HCT116 (cell line): ENCODE measurements around the gene TEKTIP1. TPM values are rescaled to one million over a fixed set of nuclear protein-coding genes. Genes with fewer than 3 reads are reported as not detected.

ENCODE experiments used
- ATAC-seq: fragments of 200-7000 bp; cut with Tn5 transposase; 2 replicates; pipeline ENCODE4 v1.9.1; 2020; ENCODE audit warnings: mild to moderate bottlenecking, moderate library complexity
- BruUV-seq: library from RNA; stranded (reverse); fragments of 400-500 nt; replicated peaks from 2 replicates; lab custom pipeline; 2021; lab: Mats Ljungman, UMichigan
- CTCF ChIA-PET: fragments of 300-600 bp; sonication (Branson Sonifier 250); formaldehyde crosslinking; loops from one replicate; lab custom pipeline; 2021; ENCODE audit warnings: antibody characterized with exemption; lab: Charles Lee
- POLR2A ChIA-PET: fragments of 300-600, 350-600 bp; sonication (Branson Sonifier 250); formaldehyde crosslinking; loops from one replicate; lab custom pipeline; 2021; ENCODE audit warnings: antibody characterized with exemption; lab: Charles Lee
- RAD21 ChIA-PET, 2 experiments: fragments of 300-600 bp; sonication (Branson Sonifier 250); formaldehyde crosslinking; loops; one replicate each; lab custom pipeline; 2023; ENCODE audit warnings: low total read pairs in 2 of 2; ENCODE audit not compliant: uncharacterized antibody in 2 of 2, unreplicated experiment in 2 of 2, low non-redundant PET in 1 of 2; lab: Charles Lee
- DNase-seq: peaks from one replicate; pipeline ENCODE4 v3.0.0-alpha.2; 2010; ENCODE audit warnings: low read depth, low spot score
- H2AFZ ChIP-seq: fragments of 200-600 bp; shearing (Covaris generic), sonication (generic); 2 replicates; pipeline ENCODE4 v1.6.1; 2017; ENCODE audit warnings: low read depth, mixed run types, mixed read lengths, antibody characterized with exemption, low read length; ENCODE audit not compliant: poor library complexity, severe bottlenecking
- H3K27ac ChIP-seq: 2 replicates; pipeline ENCODE4 v1.5.1; 2012; ENCODE audit warnings: low read depth, low read length
- H3K27me3 ChIP-seq: fragments of 200-600 bp; sonication (generic); 2 replicates; pipeline ENCODE4 v1.6.1; 2016; ENCODE audit warnings: mixed run types, low read length, mixed read lengths; ENCODE audit not compliant: insufficient read depth
- H3K36me3 ChIP-seq, 2 experiments: fragments of 200-500 bp in 1 of 2; fragments of 200-600 bp in 1 of 2; sonication (Bioruptor generic) in 1 of 2; sonication (generic) in 1 of 2; 2 replicates each; pipeline versions ENCODE4 v1.5.1 to v1.6.1; 2014 to 2016; ENCODE audit warnings: low read length in 2 of 2, inconsistent platforms in 1 of 2, mixed read lengths in 1 of 2, mixed run types in 1 of 2; ENCODE audit not compliant: insufficient read depth in 2 of 2, control insufficient read depth in 1 of 2
- H3K4me1 ChIP-seq, 2 experiments: fragments of 200-600 bp in 1 of 2; sonication (generic) in 1 of 2; 2 replicates each; pipeline versions ENCODE4 v1.5.1 to v1.6.1; 2012 to 2017; ENCODE audit warnings: low read length in 2 of 2, inconsistent platforms in 1 of 2, mild to moderate bottlenecking in 1 of 2, mixed read lengths in 1 of 2, mixed run types in 1 of 2, moderate library complexity in 1 of 2; ENCODE audit not compliant: insufficient read depth in 2 of 2, control insufficient read depth in 1 of 2
- H3K4me2 ChIP-seq: fragments of 200-600 bp; sonication (generic); 2 replicates; pipeline ENCODE4 v1.6.1; 2017; ENCODE audit warnings: mixed run types, low read length, mixed read lengths
- H3K4me3 ChIP-seq, 2 experiments: fragments of 200-600 bp in 1 of 2; sonication (generic) in 1 of 2; replicated peaks in 1 of 2; 2 replicates each; pipeline ENCODE4 v1.5.1; 2011 to 2016; ENCODE audit warnings: low read length in 2 of 2, control low read depth in 1 of 2, low read depth in 1 of 2, mild to moderate bottlenecking in 1 of 2, mixed read lengths in 1 of 2, mixed run types in 1 of 2
- H3K79me2 ChIP-seq: fragments of 200-600 bp; sonication (generic); 2 replicates; pipeline ENCODE4 v1.6.1; 2017; ENCODE audit warnings: mild to moderate bottlenecking, mixed run types, low read length, moderate library complexity, mixed read lengths; ENCODE audit not compliant: insufficient read depth
- H3K9ac ChIP-seq: fragments of 200-600 bp; sonication (generic); 2 replicates; pipeline ENCODE4 v1.6.1; 2016; ENCODE audit warnings: low read length, mixed read lengths
- H3K9me2 ChIP-seq: fragments of 200-600 bp; sonication (generic), shearing (Covaris generic); 2 replicates; pipeline ENCODE4 v1.6.1; 2017; ENCODE audit warnings: mixed run types, mild to moderate bottlenecking, moderate library complexity; ENCODE audit not compliant: insufficient read depth
- H3K9me3 ChIP-seq, 2 experiments: fragments of 200-500 bp in 1 of 2; fragments of 200-600 bp in 1 of 2; sonication (Bioruptor generic) in 1 of 2; sonication (generic) in 1 of 2; 2 replicates each; pipeline ENCODE4 v1.6.1; 2014 to 2017; ENCODE audit warnings: low read length in 2 of 2, mixed read lengths in 2 of 2, inconsistent platforms in 1 of 2, low read depth in 1 of 2, mild to moderate bottlenecking in 1 of 2, mixed run types in 1 of 2, moderate library complexity in 1 of 2; ENCODE audit not compliant: control insufficient read depth in 1 of 2, insufficient read depth in 1 of 2
- H4K20me1 ChIP-seq: fragments of 200-600 bp; sonication (generic), shearing (Covaris generic); 2 replicates; pipeline ENCODE4 v1.6.1; 2017; ENCODE audit warnings: mixed run types, mild to moderate bottlenecking, moderate library complexity; ENCODE audit not compliant: insufficient read depth
- CEBPB ChIP-seq: IDR thresholded peaks from 2 replicates; pipeline ENCODE4 v1.6.1; 2012; ENCODE audit warnings: low read depth
- EZH2 ChIP-seq: fragments of 200-600 bp; sonication (generic); IDR thresholded peaks from 2 replicates; pipeline ENCODE4 v1.6.1; 2017; ENCODE audit warnings: antibody characterized with exemption, mixed run types
- EZH2phosphoT487 ChIP-seq: fragments of 200-600 bp; IDR thresholded peaks from 2 replicates; pipeline ENCODE4 v1.6.1; 2018; ENCODE audit warnings: antibody characterized with exemption, borderline replicate concordance
- JUND ChIP-seq: IDR thresholded peaks from 2 replicates; pipeline ENCODE4 v1.6.1; 2012
- POLR2A ChIP-seq: IDR thresholded peaks from 2 replicates; pipeline ENCODE4 v1.7.0; 2011; ENCODE audit warnings: borderline replicate concordance; ENCODE audit not compliant: insufficient read depth, insufficient read length; ENCODE audit errors: extremely low read depth
- RAD21 ChIP-seq: IDR thresholded peaks from 2 replicates; pipeline ENCODE4 v1.6.1; 2012; ENCODE audit warnings: low read depth, mild to moderate bottlenecking
- SIN3A ChIP-seq: IDR thresholded peaks from 2 replicates; pipeline ENCODE4 v1.6.1; 2012; ENCODE audit warnings: low read depth
- SP1 ChIP-seq: IDR thresholded peaks from 2 replicates; pipeline ENCODE4 v1.6.1; 2012; ENCODE audit warnings: low read depth
- SRF ChIP-seq: IDR thresholded peaks from 2 replicates; pipeline ENCODE4 v1.6.1; 2012; ENCODE audit warnings: low read depth
- TCF7L2 ChIP-seq: IDR thresholded peaks from 2 replicates; pipeline ENCODE4 v1.7.0; 2011; ENCODE audit warnings: borderline replicate concordance, inconsistent platforms; ENCODE audit not compliant: insufficient read depth, insufficient read length; ENCODE audit errors: extremely low read depth
- ZNF274 ChIP-seq: fragments of 200-500 bp; sonication (Bioruptor generic); IDR thresholded peaks from 2 replicates; pipeline ENCODE4 v1.6.1; 2014; ENCODE audit warnings: mild to moderate bottlenecking, low read depth, low read length, inconsistent platforms
- intact Hi-C: fragments of 100-400 bp; cut with micrococcal nuclease; formaldehyde crosslinking; loops from 2 replicates; pipeline ENCODE4 v1.10.0; 2022
- total RNA-seq: library from RNA; stranded (reverse); gene quantifications from one replicate; pipeline ENCODE4 v1.2.1, GENCODE V29; 2021; ENCODE audit not compliant: unreplicated experiment
- TF ChIP-seq, protein P1 (sequence below): IDR thresholded peaks from 2 replicates; pipeline ENCODE4 v1.6.1; 2012
- TF ChIP-seq, protein P2 (sequence below): IDR thresholded peaks from 2 replicates; pipeline ENCODE4 v1.6.1; 2012; ENCODE audit warnings: low read depth
- TF ChIP-seq, protein P3 (sequence below): IDR thresholded peaks from 2 replicates; pipeline ENCODE4 v1.6.1; 2012
- TF ChIP-seq, protein P4 (sequence below), 3 experiments: fragments of 200-600 bp in 1 of 3; sonication (generic) in 1 of 3; IDR thresholded peaks in 2 of 3; conservative IDR thresholded peaks in 1 of 3; 2 replicates each; pipeline ENCODE4 v1.5.1; 2012 to 2017; ENCODE audit warnings: low read depth in 2 of 3, low read length in 2 of 3, antibody characterized with exemption in 1 of 3, borderline replicate concordance in 1 of 3, control low read depth in 1 of 3, mild to moderate bottlenecking in 1 of 3, mixed read lengths in 1 of 3, mixed run types in 1 of 3, moderate library complexity in 1 of 3; ENCODE audit not compliant: insufficient read depth in 1 of 3

TEKTIP1 gene
- total RNA-seq, 1 experiment from 2014 or later = 1.2 TPM

DNA sequence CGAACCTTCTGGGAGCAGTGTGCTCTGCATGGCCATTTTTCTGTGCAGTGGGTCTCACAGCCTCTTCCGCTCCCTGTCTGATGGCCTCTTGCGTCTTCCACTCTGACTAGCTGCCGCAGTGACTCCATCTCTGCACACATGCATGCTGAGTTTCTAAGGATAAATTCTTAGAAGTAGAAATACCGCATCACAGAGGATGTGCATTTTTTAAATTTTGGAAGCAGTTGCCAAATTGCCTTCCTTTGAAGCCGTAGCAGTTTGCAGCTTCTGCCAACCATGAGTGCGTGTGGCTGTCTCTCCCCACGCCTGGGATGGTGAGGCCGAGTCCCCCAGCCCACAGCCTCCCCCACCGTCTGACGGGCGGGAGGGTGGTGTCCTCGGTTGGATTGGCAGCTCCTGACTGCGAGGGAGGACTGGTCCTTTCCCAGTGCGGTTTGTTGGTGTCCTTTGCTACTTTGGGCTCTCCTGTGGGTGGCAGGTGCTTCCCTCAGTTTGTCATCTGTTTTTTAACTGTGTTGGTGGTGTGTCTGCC lies 23.0 kb upstream of the TEKTIP1 start (continued):
- TF ChIP-seq ZNF274 (no peak), SIN3A (no peak), CEBPB (no peak)
- TF ChIP-seq, protein P1, sequence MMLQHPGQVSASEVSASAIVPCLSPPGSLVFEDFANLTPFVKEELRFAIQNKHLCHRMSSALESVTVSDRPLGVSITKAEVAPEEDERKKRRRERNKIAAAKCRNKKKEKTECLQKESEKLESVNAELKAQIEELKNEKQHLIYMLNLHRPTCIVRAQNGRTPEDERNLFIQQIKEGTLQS = no peak
- TF ChIP-seq, protein P2, sequence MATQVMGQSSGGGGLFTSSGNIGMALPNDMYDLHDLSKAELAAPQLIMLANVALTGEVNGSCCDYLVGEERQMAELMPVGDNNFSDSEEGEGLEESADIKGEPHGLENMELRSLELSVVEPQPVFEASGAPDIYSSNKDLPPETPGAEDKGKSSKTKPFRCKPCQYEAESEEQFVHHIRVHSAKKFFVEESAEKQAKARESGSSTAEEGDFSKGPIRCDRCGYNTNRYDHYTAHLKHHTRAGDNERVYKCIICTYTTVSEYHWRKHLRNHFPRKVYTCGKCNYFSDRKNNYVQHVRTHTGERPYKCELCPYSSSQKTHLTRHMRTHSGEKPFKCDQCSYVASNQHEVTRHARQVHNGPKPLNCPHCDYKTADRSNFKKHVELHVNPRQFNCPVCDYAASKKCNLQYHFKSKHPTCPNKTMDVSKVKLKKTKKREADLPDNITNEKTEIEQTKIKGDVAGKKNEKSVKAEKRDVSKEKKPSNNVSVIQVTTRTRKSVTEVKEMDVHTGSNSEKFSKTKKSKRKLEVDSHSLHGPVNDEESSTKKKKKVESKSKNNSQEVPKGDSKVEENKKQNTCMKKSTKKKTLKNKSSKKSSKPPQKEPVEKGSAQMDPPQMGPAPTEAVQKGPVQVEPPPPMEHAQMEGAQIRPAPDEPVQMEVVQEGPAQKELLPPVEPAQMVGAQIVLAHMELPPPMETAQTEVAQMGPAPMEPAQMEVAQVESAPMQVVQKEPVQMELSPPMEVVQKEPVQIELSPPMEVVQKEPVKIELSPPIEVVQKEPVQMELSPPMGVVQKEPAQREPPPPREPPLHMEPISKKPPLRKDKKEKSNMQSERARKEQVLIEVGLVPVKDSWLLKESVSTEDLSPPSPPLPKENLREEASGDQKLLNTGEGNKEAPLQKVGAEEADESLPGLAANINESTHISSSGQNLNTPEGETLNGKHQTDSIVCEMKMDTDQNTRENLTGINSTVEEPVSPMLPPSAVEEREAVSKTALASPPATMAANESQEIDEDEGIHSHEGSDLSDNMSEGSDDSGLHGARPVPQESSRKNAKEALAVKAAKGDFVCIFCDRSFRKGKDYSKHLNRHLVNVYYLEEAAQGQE = no peak

DNA sequence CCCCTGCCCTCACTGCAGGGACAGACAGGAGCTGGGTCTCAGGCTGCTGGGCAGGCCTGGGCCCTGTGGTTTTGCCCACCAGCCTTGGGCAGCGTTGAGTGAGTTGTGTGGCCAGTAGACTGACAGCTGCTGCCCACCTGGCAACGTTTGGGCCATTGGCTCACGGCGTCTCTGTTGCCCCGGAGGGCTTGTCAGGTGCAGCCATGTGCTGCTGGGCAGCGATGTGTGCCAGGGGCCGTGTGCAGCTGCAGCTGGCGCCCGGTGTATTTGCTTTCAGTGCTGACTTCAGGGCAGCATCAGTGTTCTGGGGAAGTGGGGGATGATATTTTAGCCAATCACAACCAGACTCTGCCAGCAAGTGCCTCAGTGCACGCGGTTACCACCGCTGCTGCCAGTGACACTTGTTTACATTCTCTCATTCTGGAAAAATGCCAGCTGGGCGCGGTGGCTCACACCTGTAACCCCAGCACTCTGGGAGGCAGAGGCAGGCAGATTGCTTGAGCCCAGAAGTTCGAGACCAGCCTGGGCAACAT lies 22.2 kb upstream of the TEKTIP1 start:
- H3K36me3 ChIP-seq = peaks cover 5 to 8% of the 10 kb centered on the region in 2 experiments; a peak in 2 of 4 replicates
- peaks cover 90% of the 10 kb centered on the region for H3K79me2 ChIP-seq
- intact Hi-C loops = no loop called here
- no TSS peak for BruUV-seq
- H3K4me2 ChIP-seq = no peak overlapping the region
- ChIA-PET POLR2A (no interaction called here), CTCF (no interaction called here), RAD21 (no interaction called here)
- H2AFZ ChIP-seq = no peak overlapping the region
- H4K20me1 ChIP-seq = no peaks in the 10 kb centered on the region
- H3K9ac ChIP-seq = no peak overlapping the region
- no peaks in the 10 kb centered on the region for H3K27me3 ChIP-seq
- no peaks in the 10 kb centered on the region for H3K9me2 ChIP-seq
- H3K27ac ChIP-seq = no peak overlapping the region
- DNase-seq = no peak
- no peak for ATAC-seq
- no peak overlapping the region for H3K4me3 ChIP-seq
- H3K4me1 ChIP-seq = peaks cover 3 to 13% of the 10 kb centered on the region in 2 experiments; a peak in 2 of 4 replicates
- TF ChIP-seq, protein P3, sequence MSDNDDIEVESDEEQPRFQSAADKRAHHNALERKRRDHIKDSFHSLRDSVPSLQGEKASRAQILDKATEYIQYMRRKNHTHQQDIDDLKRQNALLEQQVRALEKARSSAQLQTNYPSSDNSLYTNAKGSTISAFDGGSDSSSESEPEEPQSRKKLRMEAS = no peak
- TF ChIP-seq CEBPB (no peak), RAD21 (no peak), ZNF274 (no peak), SP1 (no peak), TCF7L2 (no peak), SRF (no peak), EZH2phosphoT487 (no peak), POLR2A (no peak), EZH2 (no peak), JUND (no peak)
- TF ChIP-seq, protein P4, sequence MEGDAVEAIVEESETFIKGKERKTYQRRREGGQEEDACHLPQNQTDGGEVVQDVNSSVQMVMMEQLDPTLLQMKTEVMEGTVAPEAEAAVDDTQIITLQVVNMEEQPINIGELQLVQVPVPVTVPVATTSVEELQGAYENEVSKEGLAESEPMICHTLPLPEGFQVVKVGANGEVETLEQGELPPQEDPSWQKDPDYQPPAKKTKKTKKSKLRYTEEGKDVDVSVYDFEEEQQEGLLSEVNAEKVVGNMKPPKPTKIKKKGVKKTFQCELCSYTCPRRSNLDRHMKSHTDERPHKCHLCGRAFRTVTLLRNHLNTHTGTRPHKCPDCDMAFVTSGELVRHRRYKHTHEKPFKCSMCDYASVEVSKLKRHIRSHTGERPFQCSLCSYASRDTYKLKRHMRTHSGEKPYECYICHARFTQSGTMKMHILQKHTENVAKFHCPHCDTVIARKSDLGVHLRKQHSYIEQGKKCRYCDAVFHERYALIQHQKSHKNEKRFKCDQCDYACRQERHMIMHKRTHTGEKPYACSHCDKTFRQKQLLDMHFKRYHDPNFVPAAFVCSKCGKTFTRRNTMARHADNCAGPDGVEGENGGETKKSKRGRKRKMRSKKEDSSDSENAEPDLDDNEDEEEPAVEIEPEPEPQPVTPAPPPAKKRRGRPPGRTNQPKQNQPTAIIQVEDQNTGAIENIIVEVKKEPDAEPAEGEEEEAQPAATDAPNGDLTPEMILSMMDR (IDR thresholded peaks at IDR 0.05 in 2 of 3, conservative IDR thresholded peaks at IDR 0.05 in 1 of 3; ENCODE audit: borderline replicate concordance in 1 of 3, insufficient read depth in 1 of 3, low read depth in 2 of 3, low read length in 2 of 3) = no peak
- no peaks in the 10 kb centered on the region for H3K9me3 ChIP-seq
